Skin epidermis (tissue), 12 donors: ENCODE measurements around the gene HSD3B1.
A peak's percentile ranks its signal among the peaks of the same experiment; 100 is the strongest.

Experiments
- H3K27ac ChIP-seq, 21 experiments: fragments of 200-600 bp; sonication (generic) in 11 of 21; one replicate each; pipeline ENCODE4 v1.5.0; 2020; ENCODE audit warnings: mild to moderate bottlenecking in 3 of 21, inconsistent platforms in 2 of 21, moderate library complexity in 2 of 21
- H3K4me3 ChIP-seq, 7 experiments: fragments of 200-600 bp; sonication (generic) in 2 of 7; one replicate each; pipeline ENCODE4 v1.5.0; 2020; ENCODE audit warnings: inconsistent platforms in 2 of 7, mild to moderate bottlenecking in 2 of 7, moderate library complexity in 1 of 7

Gene HSD3B1

DNA sequence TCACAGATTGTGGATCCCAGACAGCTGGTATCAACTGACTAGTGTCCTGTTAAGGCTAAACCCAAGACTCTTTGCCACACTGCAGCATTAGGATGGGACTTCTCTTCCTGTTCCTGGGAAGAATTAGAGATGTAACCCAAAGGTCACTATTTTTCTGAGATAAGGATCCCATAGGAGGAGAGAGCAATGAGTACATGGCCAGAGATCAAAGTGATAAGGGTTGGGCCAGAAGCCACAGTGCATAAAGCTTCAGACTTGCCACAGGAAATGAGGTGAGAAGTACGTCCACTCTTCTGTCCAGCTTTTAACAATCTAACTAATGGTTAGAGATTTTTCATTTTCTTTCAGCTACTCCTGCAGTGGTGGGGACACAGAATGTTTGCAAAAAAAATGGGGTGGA lies at the start of gene HSD3B1:
Gene HSD3B1, plus strand, starts transcription at position 270 of the 400 bp plus-strand sequence. CDS start 267 bp downstream, outside the sequence.
- no peak within 1 kb of the TSS for H3K4me3 ChIP-seq
- no peak within 1 kb of the TSS for H3K27ac ChIP-seq

DNA sequence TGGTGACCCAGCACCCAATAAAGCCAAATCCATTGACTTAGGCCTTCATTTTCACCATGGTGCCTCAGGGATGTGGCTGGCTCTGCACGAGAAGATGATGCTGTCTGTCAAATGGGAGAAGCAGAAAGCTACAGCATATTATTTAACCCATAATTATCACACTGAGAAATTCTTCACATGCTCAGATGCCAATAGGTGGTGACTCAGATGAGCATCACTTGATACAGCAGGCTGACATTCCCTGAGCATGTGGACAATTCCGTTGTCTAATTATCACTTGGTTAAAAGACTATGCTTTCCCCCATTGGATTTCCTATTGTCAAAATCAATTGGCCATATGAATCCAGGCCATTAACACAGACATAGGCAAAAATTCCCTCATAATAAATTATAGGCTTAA lies 44.0 kb upstream of the HSD3B1 start:
- no peak overlapping the region for H3K4me3 ChIP-seq
- H3K27ac ChIP-seq = no peak overlapping the region

DNA sequence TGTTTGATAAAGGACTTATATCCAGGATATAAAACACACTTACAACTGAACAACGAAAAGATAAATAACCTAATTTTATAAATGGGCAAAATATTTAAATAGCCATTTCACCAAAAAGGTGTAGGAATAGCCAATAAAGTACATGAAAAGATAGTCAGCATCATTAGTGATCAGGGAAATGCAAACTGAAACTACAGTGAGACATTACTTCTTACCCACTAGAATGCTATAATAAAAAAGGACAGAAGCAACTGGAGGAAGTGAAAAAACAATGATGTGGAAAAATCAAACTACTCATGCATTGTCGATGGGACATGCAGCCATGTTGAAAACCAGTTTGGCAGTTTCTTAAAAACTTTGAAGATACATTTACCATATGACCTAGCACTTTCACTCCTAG lies 43.4 kb upstream of the HSD3B1 start:
- Histone ChIP-seq H3K27ac (no peak overlapping the region), H3K4me3 (no peak overlapping the region)

GRCh38 chr1:119466445-119466844 lies 40.6 kb upstream of the HSD3B1 start:
- Histone ChIP-seq H3K27ac (no peak overlapping the region), H3K4me3 (no peak overlapping the region)

GRCh38 chr1:119467219-119467618 lies 39.8 kb upstream of the HSD3B1 start:
- Histone ChIP-seq H3K4me3 (no peak overlapping the region), H3K27ac (peak overlapping the region in 5 of 21 experiments; percentile 2 to 47 (median 23))

- peak overlapping the region in 2 of 21 experiments; percentile 24 to 47 for H3K27ac ChIP-seq
- H3K4me3 ChIP-seq = no peak overlapping the region
Observed at GRCh38 chr1:119467857-119468668, 38.9 kb upstream of the HSD3B1 start.

DNA sequence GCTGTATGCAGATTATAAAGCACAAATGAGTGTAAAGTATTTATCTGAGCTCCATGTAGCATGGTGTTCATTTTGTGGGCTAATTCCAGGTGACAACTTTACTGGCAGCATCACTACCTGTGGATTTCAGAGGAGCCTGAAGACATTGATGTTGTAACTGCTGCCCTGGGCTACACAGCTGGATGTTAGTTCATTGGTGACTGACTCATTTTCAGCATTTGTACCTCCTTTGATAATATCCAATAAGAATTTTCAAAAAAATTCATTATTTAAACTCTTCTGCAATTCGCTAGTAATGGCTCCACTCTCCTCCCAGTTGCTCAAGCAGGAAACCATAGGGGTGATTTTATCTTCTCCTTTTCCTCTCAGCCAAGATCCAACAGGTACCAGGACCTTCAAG lies 37.3 kb upstream of the HSD3B1 start:
- Histone ChIP-seq H3K4me3 (no peak overlapping the region), H3K27ac (no peak overlapping the region)

GRCh38 chr1:119470377-119470776 lies 36.6 kb upstream of the HSD3B1 start:
- H3K4me3 ChIP-seq = no peak overlapping the region
- no peak overlapping the region for H3K27ac ChIP-seq

- Histone ChIP-seq H3K4me3 (no peak overlapping the region), H3K27ac (no peak overlapping the region)
Observed at GRCh38 chr1:119470958-119471357, 36.1 kb upstream of the HSD3B1 start.

GRCh38 chr1:119471566-119471965 lies 35.4 kb upstream of the HSD3B1 start:
- H3K4me3 ChIP-seq = no peak overlapping the region

GRCh38 chr1:119472080-119472818 lies 34.8 kb upstream of the HSD3B1 start:
- Histone ChIP-seq H3K27ac (no peak overlapping the region), H3K4me3 (no peak overlapping the region)

More at GRCh38 chr1:119471566-119471965, 35.4 kb upstream of the HSD3B1 start:
- no peak overlapping the region for H3K27ac ChIP-seq

- Histone ChIP-seq H3K27ac (no peak overlapping the region), H3K4me3 (no peak overlapping the region)
Observed at GRCh38 chr1:119472819-119473175, 34.2 kb upstream of the HSD3B1 start.

- H3K4me3 ChIP-seq = no peak overlapping the region
- no peak overlapping the region for H3K27ac ChIP-seq
Observed at GRCh38 chr1:119475866-119476439, 31.1 kb upstream of the HSD3B1 start.

GRCh38 chr1:119477710-119478109 lies 29.3 kb upstream of the HSD3B1 start:
- Histone ChIP-seq H3K4me3 (no peak overlapping the region), H3K27ac (no peak overlapping the region)

DNA sequence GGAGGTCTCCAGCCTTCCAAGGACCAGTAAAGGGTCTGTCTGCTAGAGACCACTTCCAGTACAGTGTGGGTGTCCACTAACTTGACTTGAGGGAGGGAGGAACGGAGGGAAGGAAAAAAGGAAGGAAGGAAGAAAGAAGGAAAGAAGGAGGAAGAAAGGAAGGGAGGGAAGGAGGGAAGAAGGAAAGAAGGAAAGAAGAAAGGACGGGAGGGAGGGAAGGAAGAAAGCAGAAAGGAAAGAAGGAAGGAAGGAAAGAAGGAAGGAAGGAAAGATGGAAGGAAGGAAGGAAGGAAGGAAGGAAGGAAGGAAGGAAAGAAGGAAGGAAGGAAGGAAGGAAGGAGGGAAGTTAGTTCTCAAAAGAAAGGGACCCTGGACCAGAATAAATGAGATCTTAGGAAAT lies 26.8 kb upstream of the HSD3B1 start:
- no peak overlapping the region for H3K4me3 ChIP-seq
- H3K27ac ChIP-seq = no peak overlapping the region

GRCh38 chr1:119481951-119482350 lies 25.1 kb upstream of the HSD3B1 start:
- H3K27ac ChIP-seq = peak overlapping the region in 2 of 21 experiments; percentile 16 to 63
- no peak overlapping the region for H3K4me3 ChIP-seq

- no peak overlapping the region for H3K4me3 ChIP-seq
- H3K27ac ChIP-seq = peak overlapping the region in 2 of 21 experiments; percentile 49 to 63
Observed at GRCh38 chr1:119482517-119483425, 24.2 kb upstream of the HSD3B1 start.

DNA sequence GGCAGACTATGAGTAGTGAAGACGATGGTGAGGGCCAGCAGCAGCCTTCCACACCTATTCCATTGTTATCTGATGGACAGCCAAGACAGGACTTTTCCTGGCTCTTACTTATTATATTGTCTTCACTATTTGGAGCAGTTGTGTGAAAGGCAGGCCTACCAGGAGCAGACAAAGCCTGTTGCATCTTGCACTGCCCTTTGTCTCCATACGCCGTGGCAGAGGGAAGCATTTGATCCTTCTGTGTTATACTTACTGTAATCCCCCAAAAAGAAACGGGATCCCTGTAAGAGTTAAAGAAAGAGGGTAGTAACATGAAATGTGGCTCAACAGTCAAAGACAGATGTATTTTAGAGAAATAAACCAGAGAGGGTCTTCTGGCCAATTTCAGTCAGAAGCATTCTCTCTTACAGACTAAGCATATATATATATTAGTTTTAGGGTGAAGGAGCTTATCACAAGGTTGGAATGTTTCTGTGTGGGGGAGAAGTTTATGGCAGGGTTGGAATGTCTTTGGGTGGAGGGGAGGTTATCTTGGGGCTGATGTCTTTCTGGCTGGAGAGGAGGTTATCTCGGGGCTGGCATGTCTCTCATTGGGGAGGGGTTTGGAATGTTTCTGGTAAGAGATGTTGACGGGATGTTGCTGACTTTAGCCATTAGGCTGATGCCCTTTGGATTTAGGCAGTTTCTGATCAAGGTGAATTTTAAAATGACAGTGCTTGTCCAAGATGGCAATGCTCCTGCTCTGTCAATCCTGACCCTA lies 23.4 kb upstream of the HSD3B1 start:
- Histone ChIP-seq H3K27ac (peak overlapping the region in 2 of 21 experiments; percentile 49 to 63), H3K4me3 (no peak overlapping the region)

DNA sequence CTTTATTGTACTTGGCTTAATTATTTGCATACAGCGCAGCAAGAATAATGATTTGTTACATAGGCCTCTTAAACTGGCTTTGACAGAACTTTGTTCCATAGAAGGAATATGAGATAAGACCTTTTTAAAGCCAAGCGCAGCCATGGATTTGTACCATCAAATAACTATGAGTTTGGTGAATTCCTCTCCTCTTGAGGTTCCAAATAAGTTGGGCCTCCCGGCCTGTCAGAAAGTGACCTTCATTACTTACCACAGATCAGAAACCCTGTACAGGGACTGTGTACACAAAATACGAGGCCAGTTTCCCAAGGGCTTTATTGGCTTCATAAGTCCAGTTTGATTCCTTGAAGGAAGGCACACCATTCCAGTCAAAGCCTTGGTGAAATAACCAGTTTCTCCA lies 21.8 kb upstream of the HSD3B1 start:
- no peak overlapping the region for H3K27ac ChIP-seq

More for the DNA sequence above, 21.8 kb upstream of the HSD3B1 start:
- no peak overlapping the region for H3K4me3 ChIP-seq
